ENCODE data around the gene SLC25A27.

The SLC25A27 gene

DNA sequence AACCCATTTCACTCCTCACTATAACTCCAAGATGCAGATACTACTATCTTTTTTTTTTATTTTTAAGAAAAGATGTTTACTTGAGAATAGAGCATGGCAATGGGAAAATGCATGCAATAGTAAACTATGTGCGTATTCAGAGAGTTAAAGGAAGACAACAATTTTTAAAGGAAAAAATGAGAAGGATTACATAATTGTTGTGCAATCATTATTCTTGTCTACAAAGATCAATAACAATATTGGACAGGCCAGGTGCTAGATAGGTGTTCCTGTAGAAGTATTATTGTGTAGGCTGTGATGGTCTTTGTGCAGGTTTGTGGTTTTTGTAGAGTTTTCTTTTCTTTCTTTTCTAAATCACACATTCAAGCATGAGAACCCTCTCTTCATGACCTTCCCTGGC lies 20.7 kb upstream of the SLC25A27 start (continued):
- TF ChIP-seq BACH2 (CRISPR knock-in tag; IDR thresholded peaks at IDR 0.05; ENCODE audit: borderline replicate concordance) (no peak), ISL1 (CRISPR knock-in tag; IDR thresholded peaks at IDR 0.05) (no peak), CSDC2 (CRISPR knock-in tag; IDR thresholded peaks at IDR 0.05) (no peak)

DNA sequence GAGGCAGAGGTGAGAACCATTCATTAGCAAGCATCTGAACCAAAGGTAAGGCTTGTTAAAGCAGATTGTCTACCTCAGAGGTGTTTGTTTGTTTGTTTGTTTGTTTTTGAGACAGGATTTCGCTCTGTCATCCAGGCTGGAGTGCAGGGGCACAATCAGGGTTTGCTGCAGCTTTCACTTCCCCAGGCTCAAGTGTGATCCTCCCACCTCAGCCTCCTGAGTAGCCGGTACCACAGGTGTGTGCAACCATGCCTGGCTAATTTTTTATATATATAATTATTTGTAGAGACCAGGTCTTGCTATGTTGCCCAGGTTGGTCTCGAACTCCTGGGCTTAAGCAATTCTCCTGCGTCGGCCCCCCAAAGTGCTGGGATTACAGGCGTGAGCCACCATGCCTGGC lies 17.3 kb upstream of the SLC25A27 start:
- TF ChIP-seq ZC3H10 (CRISPR knock-in tag; IDR thresholded peaks at IDR 0.05), result no peak
- TF ChIP-seq ARNTL (CRISPR knock-in tag; IDR thresholded peaks at IDR 0.05; ENCODE audit: borderline replicate concordance, low read depth), result no peak
- TF ChIP-seq, protein P1, sequence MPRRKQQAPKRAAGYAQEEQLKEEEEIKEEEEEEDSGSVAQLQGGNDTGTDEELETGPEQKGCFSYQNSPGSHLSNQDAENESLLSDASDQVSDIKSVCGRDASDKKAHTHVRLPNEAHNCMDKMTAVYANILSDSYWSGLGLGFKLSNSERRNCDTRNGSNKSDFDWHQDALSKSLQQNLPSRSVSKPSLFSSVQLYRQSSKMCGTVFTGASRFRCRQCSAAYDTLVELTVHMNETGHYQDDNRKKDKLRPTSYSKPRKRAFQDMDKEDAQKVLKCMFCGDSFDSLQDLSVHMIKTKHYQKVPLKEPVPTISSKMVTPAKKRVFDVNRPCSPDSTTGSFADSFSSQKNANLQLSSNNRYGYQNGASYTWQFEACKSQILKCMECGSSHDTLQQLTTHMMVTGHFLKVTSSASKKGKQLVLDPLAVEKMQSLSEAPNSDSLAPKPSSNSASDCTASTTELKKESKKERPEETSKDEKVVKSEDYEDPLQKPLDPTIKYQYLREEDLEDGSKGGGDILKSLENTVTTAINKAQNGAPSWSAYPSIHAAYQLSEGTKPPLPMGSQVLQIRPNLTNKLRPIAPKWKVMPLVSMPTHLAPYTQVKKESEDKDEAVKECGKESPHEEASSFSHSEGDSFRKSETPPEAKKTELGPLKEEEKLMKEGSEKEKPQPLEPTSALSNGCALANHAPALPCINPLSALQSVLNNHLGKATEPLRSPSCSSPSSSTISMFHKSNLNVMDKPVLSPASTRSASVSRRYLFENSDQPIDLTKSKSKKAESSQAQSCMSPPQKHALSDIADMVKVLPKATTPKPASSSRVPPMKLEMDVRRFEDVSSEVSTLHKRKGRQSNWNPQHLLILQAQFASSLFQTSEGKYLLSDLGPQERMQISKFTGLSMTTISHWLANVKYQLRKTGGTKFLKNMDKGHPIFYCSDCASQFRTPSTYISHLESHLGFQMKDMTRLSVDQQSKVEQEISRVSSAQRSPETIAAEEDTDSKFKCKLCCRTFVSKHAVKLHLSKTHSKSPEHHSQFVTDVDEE (CRISPR knock-in tag; IDR thresholded peaks at IDR 0.05), result no peak
- TF ChIP-seq TOX (CRISPR knock-in tag; IDR thresholded peaks at IDR 0.05; ENCODE audit: borderline replicate concordance), result no peak
- ATAC-seq, result no peak

DNA sequence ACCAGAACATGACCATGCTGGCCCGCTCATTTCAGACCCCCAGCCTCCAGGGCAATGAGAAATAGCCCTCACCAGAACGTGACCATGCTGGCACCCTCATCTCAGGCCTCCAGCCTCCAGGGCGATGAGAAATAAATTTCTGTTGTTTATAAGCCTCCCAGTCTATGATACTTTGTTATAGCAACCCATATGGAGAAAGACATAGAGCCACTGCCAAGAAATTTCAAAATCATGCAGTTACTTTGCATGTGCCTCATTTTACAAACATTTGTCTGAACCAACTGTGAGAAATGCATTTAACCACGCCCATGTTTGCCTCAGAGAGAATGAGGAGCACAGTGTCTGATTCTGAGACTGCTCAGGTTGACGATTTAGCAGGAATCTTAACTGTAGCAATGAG lies 15.6 kb upstream of the SLC25A27 start:
- no peak for ATAC-seq

DNA sequence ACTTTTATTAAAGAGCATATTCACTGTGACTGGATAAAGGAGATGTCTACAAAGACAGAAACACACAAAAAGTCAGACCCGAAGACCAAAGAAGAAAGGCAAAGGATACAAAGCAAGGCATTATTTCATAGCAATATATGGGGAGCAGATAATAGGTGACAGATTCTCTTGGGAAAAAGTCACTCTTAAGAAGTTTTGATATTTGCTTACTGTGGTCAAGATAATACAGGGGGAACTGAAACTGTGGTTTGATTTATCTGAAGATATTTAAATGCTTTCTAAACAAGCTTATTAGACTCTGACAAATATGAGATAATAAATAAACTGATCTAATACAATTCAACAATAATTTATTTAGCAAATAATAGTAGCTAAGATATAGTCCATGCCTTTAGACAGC lies 14.8 kb upstream of the SLC25A27 start:
- no peak for ATAC-seq
- TF ChIP-seq PPARA (CRISPR knock-in tag; IDR thresholded peaks at IDR 0.05; ENCODE audit: borderline replicate concordance) (no peak), RARB (CRISPR knock-in tag; IDR thresholded peaks at IDR 0.05) (no peak), ZNF8 (CRISPR knock-in tag; IDR thresholded peaks at IDR 0.05) (no peak), TCF4 (CRISPR knock-in tag; IDR thresholded peaks at IDR 0.05; ENCODE audit: borderline replicate concordance) (no peak), CSDC2 (CRISPR knock-in tag; IDR thresholded peaks at IDR 0.05) (no peak)
- TF ChIP-seq, protein P1 (CRISPR knock-in tag; IDR thresholded peaks at IDR 0.05), result no peak
- TF ChIP-seq, protein P2, sequence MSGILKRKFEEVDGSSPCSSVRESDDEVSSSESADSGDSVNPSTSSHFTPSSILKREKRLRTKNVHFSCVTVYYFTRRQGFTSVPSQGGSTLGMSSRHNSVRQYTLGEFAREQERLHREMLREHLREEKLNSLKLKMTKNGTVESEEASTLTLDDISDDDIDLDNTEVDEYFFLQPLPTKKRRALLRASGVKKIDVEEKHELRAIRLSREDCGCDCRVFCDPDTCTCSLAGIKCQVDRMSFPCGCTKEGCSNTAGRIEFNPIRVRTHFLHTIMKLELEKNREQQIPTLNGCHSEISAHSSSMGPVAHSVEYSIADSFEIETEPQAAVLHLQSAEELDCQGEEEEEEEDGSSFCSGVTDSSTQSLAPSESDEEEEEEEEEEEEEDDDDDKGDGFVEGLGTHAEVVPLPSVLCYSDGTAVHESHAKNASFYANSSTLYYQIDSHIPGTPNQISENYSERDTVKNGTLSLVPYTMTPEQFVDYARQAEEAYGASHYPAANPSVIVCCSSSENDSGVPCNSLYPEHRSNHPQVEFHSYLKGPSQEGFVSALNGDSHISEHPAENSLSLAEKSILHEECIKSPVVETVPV (CRISPR knock-in tag; IDR thresholded peaks at IDR 0.05), result no peak

More for the DNA sequence above, 15.6 kb upstream of the SLC25A27 start:
- no peak for TF ChIP-seq ZNF70 (CRISPR knock-in tag; IDR thresholded peaks at IDR 0.05)
- no peak for TF ChIP-seq ZC3H10 (CRISPR knock-in tag; IDR thresholded peaks at IDR 0.05)
- TF ChIP-seq BACH2 (CRISPR knock-in tag; IDR thresholded peaks at IDR 0.05; ENCODE audit: borderline replicate concordance), result no peak
- TF ChIP-seq, protein P3, sequence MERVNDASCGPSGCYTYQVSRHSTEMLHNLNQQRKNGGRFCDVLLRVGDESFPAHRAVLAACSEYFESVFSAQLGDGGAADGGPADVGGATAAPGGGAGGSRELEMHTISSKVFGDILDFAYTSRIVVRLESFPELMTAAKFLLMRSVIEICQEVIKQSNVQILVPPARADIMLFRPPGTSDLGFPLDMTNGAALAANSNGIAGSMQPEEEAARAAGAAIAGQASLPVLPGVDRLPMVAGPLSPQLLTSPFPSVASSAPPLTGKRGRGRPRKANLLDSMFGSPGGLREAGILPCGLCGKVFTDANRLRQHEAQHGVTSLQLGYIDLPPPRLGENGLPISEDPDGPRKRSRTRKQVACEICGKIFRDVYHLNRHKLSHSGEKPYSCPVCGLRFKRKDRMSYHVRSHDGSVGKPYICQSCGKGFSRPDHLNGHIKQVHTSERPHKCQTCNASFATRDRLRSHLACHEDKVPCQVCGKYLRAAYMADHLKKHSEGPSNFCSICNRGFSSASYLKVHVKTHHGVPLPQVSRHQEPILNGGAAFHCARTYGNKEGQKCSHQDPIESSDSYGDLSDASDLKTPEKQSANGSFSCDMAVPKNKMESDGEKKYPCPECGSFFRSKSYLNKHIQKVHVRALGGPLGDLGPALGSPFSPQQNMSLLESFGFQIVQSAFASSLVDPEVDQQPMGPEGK (CRISPR knock-in tag; IDR thresholded peaks at IDR 0.05; ENCODE audit: borderline replicate concordance), result no peak
- no peak for TF ChIP-seq ZFP30 (CRISPR knock-in tag; IDR thresholded peaks at IDR 0.05)
- TF ChIP-seq, protein P4, sequence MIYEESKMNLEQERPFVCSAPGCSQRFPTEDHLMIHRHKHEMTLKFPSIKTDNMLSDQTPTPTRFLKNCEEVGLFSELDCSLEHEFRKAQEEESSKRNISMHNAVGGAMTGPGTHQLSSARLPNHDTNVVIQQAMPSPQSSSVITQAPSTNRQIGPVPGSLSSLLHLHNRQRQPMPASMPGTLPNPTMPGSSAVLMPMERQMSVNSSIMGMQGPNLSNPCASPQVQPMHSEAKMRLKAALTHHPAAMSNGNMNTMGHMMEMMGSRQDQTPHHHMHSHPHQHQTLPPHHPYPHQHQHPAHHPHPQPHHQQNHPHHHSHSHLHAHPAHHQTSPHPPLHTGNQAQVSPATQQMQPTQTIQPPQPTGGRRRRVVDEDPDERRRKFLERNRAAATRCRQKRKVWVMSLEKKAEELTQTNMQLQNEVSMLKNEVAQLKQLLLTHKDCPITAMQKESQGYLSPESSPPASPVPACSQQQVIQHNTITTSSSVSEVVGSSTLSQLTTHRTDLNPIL (CRISPR knock-in tag; IDR thresholded peaks at IDR 0.05; ENCODE audit: low read depth), result no peak
- no peak for TF ChIP-seq OSR1 (CRISPR knock-in tag; IDR thresholded peaks at IDR 0.05)
- no peak for TF ChIP-seq TCF4 (CRISPR knock-in tag; IDR thresholded peaks at IDR 0.05; ENCODE audit: borderline replicate concordance)
